ENCODE measurements around the gene CLMN. TPM values are rescaled to one million over a fixed set of nuclear protein-coding genes. Genes with fewer than 3 reads are reported as not detected.

CLMN gene
- total and polyA plus RNA-seq, 2 of the 4 experiments (the other 2 are of a cell fraction), result 0.10 to 0.18 TPM

- H4K20me1 ChIP-seq (ENCODE audit: insufficient read depth, low read length), result no peaks in the 10 kb centered on the region
- H3K4ac ChIP-seq (ENCODE audit: low read depth, low read length), result no peak overlapping the region
- no peak overlapping the region for H4K8ac ChIP-seq (ENCODE audit: low read depth in 2 of 2, low read length in 2 of 2)
- no peak overlapping the region for H3K27ac ChIP-seq (ENCODE audit: insufficient read depth, low read length)
- ChIA-PET POLR2A (ENCODE audit: unreplicated experiment) (no interaction called here), CTCF (no interaction called here)
- no peak overlapping the region for H4K91ac ChIP-seq (ENCODE audit: insufficient read depth, low read depth, low read length)
- no peaks in the 10 kb centered on the region for H3K36me3 ChIP-seq (ENCODE audit: control insufficient read depth, insufficient read depth, low read length)
- H3K9me3 ChIP-seq (ENCODE audit: control insufficient read depth, insufficient read depth, low read length), result no peaks in the 10 kb centered on the region
- H3K9ac ChIP-seq (ENCODE audit: low read depth, low read length), result no peak overlapping the region
- 67% methylated on average over 1 of the region's 7 CpGs; no CpG with 5 or more reads in 1 of the 2 experiments for WGBS, 2 experiments (ENCODE audit: extremely low coverage in 2 of 2, insufficient read length in 1 of 2)
- intact Hi-C loops (cut with micrococcal nuclease), result no loop called here
- no peak overlapping the region for H3K56ac ChIP-seq (ENCODE audit: extremely low read depth, insufficient read depth, low read length)
- in situ Hi-C loops (cut with MboI; ENCODE audit: low sequenced_read_pairs), result no loop called here
- no peaks in the 10 kb centered on the region for H3K9me1 ChIP-seq (ENCODE audit: insufficient read depth, low read length)
- no peak overlapping the region for H2AK5ac ChIP-seq (ENCODE audit: low read depth, low read length)
- no peak overlapping the region for H2AK9ac ChIP-seq (replicated peaks; ENCODE audit: low read depth, low read length, poor library complexity)
- no peak overlapping the region for H2BK15ac ChIP-seq (ENCODE audit: low read depth, low read length)
- H2AFZ ChIP-seq (replicated peaks; ENCODE audit: low read length, poor library complexity), result no peak overlapping the region
- H4K5ac ChIP-seq (ENCODE audit: low read depth, low read length), result no peak overlapping the region
- DNase-seq (no peak), ATAC-seq (ENCODE audit: low read depth) (no peak)
- dilution Hi-C loops (cut with HindIII; ENCODE audit: low sequenced_read_pairs, unreplicated experiment), result no loop called here
- no peak overlapping the region for H3K23ac ChIP-seq (ENCODE audit: low read depth, low read length)
- H3K27me3 ChIP-seq (ENCODE audit: control insufficient read depth, insufficient read depth, low read length), result no peaks in the 10 kb centered on the region
- peaks cover 5% of the 10 kb centered on the region; the same call in 1 of the 2 replicates for H3K4me1 ChIP-seq (ENCODE audit: control insufficient read depth, insufficient read depth, low read length)
- BruUV-seq (replicated peaks), result no TSS peak
- H2BK5ac ChIP-seq (ENCODE audit: low read depth, low read length, poor library complexity, severe bottlenecking), result no peak overlapping the region
- no peak overlapping the region for H3K4me3 ChIP-seq (ENCODE audit: insufficient read depth, low read depth, low read length)
- no peak overlapping the region for H2BK120ac ChIP-seq (ENCODE audit: low read depth, low read length)
- H3K4me2 ChIP-seq (ENCODE audit: low read depth, low read length), result no peak overlapping the region
- H3K18ac ChIP-seq (ENCODE audit: low read depth, low read length), result no peak overlapping the region
- no peak overlapping the region for H2BK20ac ChIP-seq (ENCODE audit: low read depth, low read length)
- no peaks in the 10 kb centered on the region for H3K79me1 ChIP-seq (ENCODE audit: low read depth in 1 of 2, low read length in 2 of 2)
- TF ChIP-seq SMC3 (IDR thresholded peaks at IDR 0.05; ENCODE audit: low read depth, low read length) (no peak), RFX5 (IDR thresholded peaks at IDR 0.05; ENCODE audit: low read depth, low read length) (no peak), NFE2L2 (IDR thresholded peaks at IDR 0.05; ENCODE audit: low read depth, low read length) (no peak), RAD21 (IDR thresholded peaks at IDR 0.05; ENCODE audit: low read length) (no peak), FOS (IDR thresholded peaks at IDR 0.05; ENCODE audit: low read depth, low read length) (no peak), MXI1 (IDR thresholded peaks at IDR 0.05; ENCODE audit: borderline replicate concordance, low read depth, low read length) (no peak), USF2 (IDR thresholded peaks at IDR 0.05; ENCODE audit: low read depth, low read length) (no peak), CTCF (conservative IDR thresholded peaks at IDR 0.05; ENCODE audit: low read depth, low read length) (no peak), CEBPB (IDR thresholded peaks at IDR 0.05; ENCODE audit: low read depth, low read length) (no peak), MAFK (IDR thresholded peaks at IDR 0.05; ENCODE audit: low read depth, low read length) (no peak), BHLHE40 (IDR thresholded peaks at IDR 0.05; ENCODE audit: low read depth, low read length) (no peak), CHD1 (IDR thresholded peaks at IDR 0.05; ENCODE audit: low read depth, low read length) (no peak), MAZ (IDR thresholded peaks at IDR 0.05; ENCODE audit: borderline replicate concordance, low read depth, low read length) (no peak), POLR2A (IDR thresholded peaks at IDR 0.05; ENCODE audit: low read depth, low read length) (no peak), RCOR1 (IDR thresholded peaks at IDR 0.05; ENCODE audit: insufficient replicate concordance, low read length) (no peak), ELK1 (IDR thresholded peaks at IDR 0.05; ENCODE audit: borderline replicate concordance, low read depth, low read length) (no peak)
- no peak overlapping the region for H3K14ac ChIP-seq (replicated peaks; ENCODE audit: low read depth, low read length)
Measured at GRCh38 chr14:95263527-95264231, 56.0 kb downstream of the CLMN start.

Data from IMR-90 (cell line).